GM18519 (cell line): ENCODE measurements around the gene MGME1.
"Not testable (repeated sequence)": the region's sequence is repeated elsewhere in the genome, so short reads cannot be mapped to it uniquely, and the experiment has no call there.

Experiments
- ATAC-seq: cut with Tn5 transposase; IDR thresholded peaks from one replicate; pipeline ENCODE4 v1.9.1; 2021; ENCODE audit warnings: mild to moderate bottlenecking, moderate library complexity; ENCODE audit not compliant: unreplicated experiment, low FRiP score

Gene MGME1

DNA sequence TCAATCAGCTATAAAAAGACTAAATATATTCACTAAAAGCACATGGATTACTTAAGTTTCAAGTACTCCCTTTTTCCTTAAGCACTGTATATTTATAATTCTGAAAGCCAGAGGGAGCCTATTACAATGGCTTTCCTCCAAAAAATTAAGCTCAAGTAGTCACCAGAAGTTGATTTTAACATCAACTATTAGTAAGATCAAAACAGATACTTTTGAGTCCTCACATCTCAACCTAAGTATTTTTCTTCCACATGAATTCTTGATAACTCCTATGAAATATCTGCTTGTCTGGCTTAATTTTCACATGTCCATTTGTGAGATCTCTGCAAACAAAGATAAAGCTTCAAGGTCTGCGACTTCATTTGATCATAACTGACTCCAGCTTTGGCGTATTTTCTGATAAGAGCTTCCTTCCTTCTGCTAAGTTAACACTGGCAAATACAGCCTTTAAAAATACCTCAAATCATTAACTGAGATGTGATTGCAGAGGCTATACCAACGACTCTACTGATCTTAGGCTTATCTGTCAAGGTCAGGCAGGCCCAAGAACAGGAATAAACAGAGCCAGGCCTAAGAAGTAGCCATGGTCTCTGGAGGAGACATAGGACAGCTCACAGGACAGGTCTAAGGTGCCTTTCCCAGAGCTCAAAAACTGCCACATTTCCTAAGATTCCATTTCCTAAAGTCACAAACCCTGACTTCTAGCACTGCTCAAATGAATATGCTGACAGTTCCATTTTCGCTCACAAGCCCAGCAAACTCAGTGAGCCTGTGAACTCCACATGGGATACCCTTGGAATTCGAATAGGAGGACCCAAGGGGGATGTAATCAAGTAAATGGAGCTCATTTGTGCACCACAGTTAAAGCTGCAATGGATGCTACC lies 10.2 kb upstream of the MGME1 start:
- ATAC-seq = no peak

GRCh38 chr20:17959257-17959627 lies 9.6 kb upstream of the MGME1 start:
- ATAC-seq = no peak

DNA sequence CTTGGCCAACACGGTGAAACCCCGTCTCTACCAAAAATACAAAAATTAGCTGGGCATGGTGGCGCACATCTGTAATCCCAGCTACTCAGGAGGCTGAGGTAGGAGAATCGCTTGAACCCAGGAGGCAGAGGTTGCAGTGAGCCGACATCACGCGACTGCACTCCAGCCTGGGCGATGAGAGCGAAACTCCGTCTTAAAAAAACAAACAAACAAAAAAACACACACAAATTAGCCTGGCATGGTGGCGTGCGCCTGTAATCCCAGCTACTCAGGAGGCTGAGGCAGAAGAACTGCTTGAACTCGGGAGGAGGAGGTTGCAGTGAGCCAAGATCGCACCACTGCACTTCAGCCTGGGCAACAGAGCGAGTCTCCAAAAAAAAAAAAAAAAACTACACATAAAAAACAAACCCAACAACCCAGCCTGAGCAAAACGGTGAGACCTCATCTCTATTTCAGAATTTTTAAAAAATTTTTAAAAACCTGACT lies 8.4 kb upstream of the MGME1 start:
- ATAC-seq = not testable (repeated sequence)

GRCh38 chr20:17960927-17961586 lies 7.8 kb upstream of the MGME1 start:
- no peak for ATAC-seq

GRCh38 chr20:17961587-17961940 lies 7.3 kb upstream of the MGME1 start:
- no peak for ATAC-seq

DNA sequence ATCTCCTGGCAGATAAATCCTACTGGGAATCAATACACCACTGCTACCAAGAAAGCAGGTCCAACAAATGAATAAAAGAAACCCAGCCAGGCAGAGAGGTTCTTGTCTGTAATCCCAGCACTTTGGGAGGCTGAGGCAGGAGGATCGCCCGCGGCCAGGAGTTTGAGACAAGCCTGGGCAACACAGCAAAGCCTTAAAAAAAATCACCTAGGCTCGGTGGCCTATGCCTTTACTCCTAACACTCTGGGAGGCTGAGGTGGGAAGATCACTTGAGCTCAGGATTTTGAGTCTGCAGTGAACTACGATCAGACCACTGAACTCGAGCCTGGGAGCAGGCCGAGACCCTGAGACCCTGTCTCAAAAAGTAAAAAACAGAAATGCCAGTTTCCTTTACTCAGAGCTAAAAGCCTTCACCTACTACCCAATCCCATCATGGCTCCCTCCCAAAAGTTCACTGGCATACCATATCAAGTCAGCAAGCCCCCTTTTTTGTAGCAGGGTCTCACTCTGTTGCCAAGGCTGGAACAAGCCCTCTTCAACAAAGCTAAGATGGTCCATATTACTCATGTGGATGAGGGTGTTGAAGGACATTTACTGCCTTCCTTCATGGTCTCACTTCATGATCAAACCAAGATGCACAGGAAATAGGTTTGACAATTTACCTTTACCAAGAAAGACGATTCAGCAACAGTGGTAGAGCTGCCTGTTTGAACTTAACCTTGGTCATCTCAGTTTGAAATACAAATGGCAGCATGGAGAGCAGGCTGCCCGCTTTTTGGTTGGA lies 5.5 kb upstream of the MGME1 start:
- no peak for ATAC-seq

DNA sequence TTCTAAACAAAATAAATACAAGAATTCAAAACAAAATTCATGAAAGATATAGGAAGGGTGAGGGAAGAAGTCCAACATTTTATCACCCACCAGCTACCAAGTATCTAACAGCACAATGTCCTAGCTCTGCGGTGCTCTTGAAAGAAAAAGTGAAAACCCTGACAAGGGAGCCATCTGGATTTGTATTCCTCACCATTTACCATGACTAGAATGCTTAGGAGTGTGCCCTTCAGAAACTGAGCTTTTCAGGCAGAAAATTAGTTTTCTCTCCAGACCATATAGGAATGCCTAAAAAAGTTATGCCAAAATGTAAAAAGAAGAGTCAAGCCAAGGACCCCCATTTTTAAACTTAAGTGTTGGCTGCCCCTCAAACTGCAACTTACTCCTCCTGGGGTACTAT lies 4.7 kb upstream of the MGME1 start:
- no peak for ATAC-seq

DNA sequence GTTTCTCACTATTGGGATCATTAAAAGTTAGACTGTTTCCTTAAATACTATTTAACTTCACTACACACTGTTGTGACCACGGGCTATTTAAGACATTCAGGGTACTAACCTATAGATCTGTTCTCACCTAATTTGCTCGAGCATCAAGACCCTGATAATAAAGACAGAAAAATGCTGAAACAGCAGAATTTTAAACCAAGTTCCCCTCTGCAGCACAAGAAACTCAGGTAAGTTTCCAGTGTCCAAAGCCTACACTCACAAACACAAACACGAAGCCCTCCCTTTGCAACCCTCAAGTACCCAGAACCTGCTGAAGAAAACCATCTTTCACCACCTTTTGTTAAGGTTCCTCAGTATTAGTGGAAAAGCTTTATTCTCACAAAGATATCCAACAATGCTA lies 4.2 kb upstream of the MGME1 start:
- no peak for ATAC-seq

- no peak for ATAC-seq
Measured at GRCh38 chr20:17965042-17965697, 3.6 kb upstream of the MGME1 start.

DNA sequence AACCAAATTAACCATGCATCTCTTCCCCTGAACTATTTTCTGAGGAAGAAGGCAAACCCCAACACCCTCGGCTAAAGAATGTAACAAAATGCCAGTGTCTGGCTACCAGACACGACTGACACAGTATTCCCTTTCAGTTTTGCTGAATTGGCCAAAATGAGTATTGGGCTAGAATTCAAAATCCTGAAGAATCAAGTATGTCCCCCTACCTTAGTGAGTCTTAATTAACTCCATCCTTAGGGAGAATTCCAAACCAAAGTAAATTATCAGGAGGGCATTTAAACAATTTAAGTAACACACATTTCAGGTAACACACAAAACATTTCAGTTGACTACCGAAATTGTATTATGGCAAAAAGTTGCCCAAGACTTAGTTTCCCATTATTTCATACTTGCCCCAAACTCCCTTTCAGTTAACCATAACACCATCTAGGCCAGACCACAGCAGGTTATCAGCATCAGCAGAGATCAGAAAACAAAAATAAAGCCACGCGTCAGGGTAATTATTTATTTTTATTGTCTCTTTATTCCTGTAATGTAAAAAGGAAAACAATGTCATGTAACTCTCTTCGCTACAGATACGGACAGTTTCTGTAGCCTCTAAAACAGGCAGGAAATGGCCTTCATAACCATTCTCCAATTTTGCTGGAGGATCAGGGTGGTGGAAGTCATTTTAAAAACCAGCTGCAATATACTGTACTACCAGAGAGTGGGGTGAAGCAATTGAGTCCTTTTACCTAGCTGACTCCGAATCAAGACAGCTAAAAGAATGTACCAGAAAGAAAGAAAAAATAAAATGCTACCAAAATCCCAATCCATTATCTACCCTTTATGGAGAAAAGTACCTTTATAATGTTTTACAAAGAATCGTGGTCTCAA lies 2.1 kb upstream of the MGME1 start:
- ATAC-seq = no peak

DNA sequence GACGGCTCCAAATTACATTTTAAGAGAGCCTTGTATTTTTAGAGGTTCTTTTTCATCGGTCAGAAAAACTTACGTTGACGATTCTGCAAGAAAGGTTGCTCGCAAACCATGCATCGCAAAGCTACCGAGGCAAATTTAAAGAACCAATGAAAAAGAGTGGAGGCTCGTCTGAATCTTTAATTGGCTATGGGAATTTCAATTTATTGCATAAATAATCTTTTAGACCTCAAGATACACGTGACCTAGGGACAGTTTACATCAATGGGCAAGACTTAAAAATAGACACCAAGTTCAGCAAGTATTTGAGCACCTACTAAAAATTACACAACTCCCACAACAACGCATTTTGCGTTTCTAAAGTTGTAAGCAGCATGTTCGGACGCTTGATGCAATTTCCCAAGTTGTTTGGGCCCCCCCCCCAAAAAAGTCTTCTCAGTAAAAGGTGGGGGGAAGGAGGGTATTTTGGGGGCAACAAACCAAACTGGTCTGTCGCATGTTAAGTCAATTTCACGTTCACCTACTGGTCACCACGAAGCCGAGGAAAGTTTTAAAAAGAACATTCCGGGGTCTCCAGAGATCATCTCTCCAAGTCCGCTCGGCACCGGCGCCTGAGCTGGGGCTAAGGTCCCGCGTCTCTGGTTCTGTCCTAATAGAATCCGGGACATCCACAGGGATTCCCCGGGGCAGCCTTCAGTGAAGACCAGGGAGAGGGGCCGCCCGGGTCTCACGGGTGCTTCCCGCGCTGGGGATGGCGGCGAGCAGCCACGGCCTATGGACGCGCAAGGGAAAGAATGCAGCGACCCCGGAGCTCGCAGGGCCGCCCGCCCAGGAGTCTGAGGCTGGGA lies 1.1 kb upstream of the MGME1 start:
- ATAC-seq = no peak

DNA sequence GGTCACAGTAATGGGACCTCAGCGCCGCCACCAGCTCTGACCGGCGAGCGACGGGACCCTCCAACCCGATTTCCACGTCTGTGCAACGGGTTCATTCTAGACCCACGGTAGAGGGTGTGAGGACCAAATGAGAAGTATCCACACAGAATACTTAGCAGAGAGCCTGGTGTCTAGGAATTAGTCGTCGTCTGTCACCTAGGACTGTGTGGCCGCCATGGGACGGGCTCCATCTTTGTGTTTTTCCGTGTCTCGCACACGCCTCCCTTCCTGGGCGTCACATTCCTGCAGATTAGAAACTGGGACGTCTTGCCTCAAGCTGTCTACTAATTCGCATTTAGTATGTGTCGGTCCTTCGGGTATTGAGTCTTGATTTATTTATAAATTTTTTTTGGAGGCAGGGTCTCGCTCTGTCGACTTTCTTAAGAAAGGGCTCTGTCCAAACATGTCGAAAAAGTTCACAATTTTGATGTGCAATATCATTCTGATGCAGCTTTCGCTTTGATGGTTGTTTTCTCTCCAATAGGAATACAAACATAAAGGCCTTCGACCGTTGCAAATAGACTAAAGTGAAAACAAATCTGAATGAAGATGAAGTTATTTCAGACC lies 563 bp downstream of the MGME1 start:
- no peak for ATAC-seq

DNA sequence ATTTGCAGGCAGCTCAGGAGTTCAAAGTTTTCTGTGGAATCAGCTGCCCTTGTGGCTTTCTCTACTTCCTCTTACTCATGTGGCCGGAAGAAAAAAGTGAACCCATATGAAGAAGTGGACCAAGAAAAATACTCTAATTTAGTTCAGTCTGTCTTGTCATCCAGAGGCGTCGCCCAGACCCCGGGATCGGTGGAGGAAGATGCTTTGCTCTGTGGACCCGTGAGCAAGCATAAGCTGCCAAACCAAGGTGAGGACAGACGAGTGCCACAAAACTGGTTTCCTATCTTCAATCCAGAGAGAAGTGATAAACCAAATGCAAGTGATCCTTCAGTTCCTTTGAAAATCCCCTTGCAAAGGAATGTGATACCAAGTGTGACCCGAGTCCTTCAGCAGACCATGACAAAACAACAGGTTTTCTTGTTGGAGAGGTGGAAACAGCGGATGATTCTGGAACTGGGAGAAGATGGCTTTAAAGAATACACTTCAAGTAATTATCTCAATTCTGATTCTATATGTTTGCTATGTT lies 1.1 kb downstream of the MGME1 start:
- ATAC-seq = no peak

GRCh38 chr20:17971300-17972013 lies 2.6 kb downstream of the MGME1 start:
- ATAC-seq = no peak

DNA sequence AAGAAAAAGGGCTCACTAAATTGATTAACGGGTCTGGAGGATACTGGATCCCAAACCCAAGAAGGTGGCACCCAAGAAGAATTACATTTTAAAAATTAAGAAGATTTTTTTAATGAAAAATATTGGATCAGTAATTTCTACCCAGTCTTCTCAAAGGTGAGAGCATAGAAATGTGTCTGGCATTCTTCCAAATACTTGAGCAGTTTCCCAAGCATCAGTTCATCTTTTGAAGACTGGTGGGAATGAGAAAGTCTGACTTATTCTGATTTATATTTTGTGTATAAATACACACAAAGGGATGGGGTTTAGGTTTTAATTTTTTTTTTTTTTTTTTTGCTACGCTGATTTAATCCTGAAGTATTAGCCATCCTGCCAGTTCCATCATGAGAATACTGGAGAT lies 3.3 kb downstream of the MGME1 start:
- ATAC-seq = no peak

GRCh38 chr20:17976305-17976704 lies 7.5 kb downstream of the MGME1 start:
- no peak for ATAC-seq

- no peak for ATAC-seq
Measured at GRCh38 chr20:17985388-17986018, 16.7 kb downstream of the MGME1 start.
